Neural cell (in vitro differentiated cells): ENCODE results near the gene PPM1H. TPM values are rescaled to one million over a fixed set of nuclear protein-coding genes. Genes with fewer than 3 reads are reported as not detected.

Experiments used
- H2AFZ ChIP-seq: fragments of 200-600, 300-800 bp; sonication (generic), shearing (Covaris generic); 2 replicates; pipeline ENCODE4 v1.6.0; 2014; ENCODE audit warnings: low read depth, mild to moderate bottlenecking, antibody characterized with exemption, low read length, moderate library complexity
- H3F3A ChIP-seq: fragments of 200-600 bp; shearing (Covaris generic); 2 replicates; pipeline ENCODE4 v1.6.1; 2016; ENCODE audit warnings: mild to moderate bottlenecking, moderate library complexity, mixed read lengths, antibody characterized with exemption, low read length; ENCODE audit not compliant: insufficient read depth, poor library complexity, severe bottlenecking
- H3K27ac ChIP-seq: fragments of 200-600, 300-800 bp; sonication (generic), shearing (Covaris generic); 2 replicates; pipeline ENCODE4 v1.5.1; 2014; ENCODE audit warnings: mild to moderate bottlenecking, low read length, moderate library complexity
- H3K27me3 ChIP-seq: fragments of 300-800, 200-600 bp; sonication (generic), shearing (Covaris generic); 2 replicates; pipeline ENCODE4 v1.6.0; 2014; ENCODE audit warnings: mild to moderate bottlenecking, low read depth, low read length, moderate library complexity; ENCODE audit not compliant: insufficient read depth
- H3K36me3 ChIP-seq: fragments of 300-800, 200-600 bp; sonication (generic), shearing (Covaris generic); 2 replicates; pipeline ENCODE4 v1.5.1; 2014; ENCODE audit warnings: mild to moderate bottlenecking, antibody characterized with exemption, low read length, moderate library complexity; ENCODE audit not compliant: insufficient read depth
- H3K4me2 ChIP-seq: fragments of 300-800, 200-600 bp; sonication (generic), shearing (Covaris generic); 2 replicates; pipeline ENCODE4 v1.6.0; 2014; ENCODE audit warnings: mild to moderate bottlenecking, low read length
- H3K4me3 ChIP-seq: fragments of 300-800, 200-600 bp; sonication (generic), shearing (Covaris generic); 2 replicates; pipeline ENCODE4 v1.5.1; 2014; ENCODE audit warnings: mild to moderate bottlenecking, low read length, moderate library complexity
- H3K79me2 ChIP-seq: fragments of 200-600 bp; shearing (Covaris generic); replicated peaks from 2 replicates; pipeline ENCODE4 v1.6.0; 2014; ENCODE audit warnings: mild to moderate bottlenecking, low read length, moderate library complexity; ENCODE audit not compliant: insufficient read depth
- H3K9ac ChIP-seq: fragments of 300-800, 200-600 bp; sonication (generic), shearing (Covaris generic); 2 replicates; pipeline ENCODE4 v1.6.1; 2016; ENCODE audit warnings: mild to moderate bottlenecking, low read length, mixed read lengths
- H3K9me2 ChIP-seq: fragments of 200-600 bp; shearing (Covaris generic); 2 replicates; pipeline ENCODE4 v1.6.1; 2016; ENCODE audit warnings: mild to moderate bottlenecking, low read length, mixed read lengths; ENCODE audit not compliant: insufficient read depth
- H3K9me3 ChIP-seq: fragments of 200-600, 300-800 bp; sonication (generic), shearing (Covaris generic); 2 replicates; pipeline ENCODE4 v1.6.1; 2016; ENCODE audit warnings: mild to moderate bottlenecking, mixed run types, low read length, moderate library complexity, mixed read lengths
- H4K20me1 ChIP-seq: fragments of 200-600 bp; shearing (Covaris generic); 2 replicates; pipeline ENCODE4 v1.6.1; 2016; ENCODE audit warnings: mild to moderate bottlenecking, mixed run types; ENCODE audit not compliant: insufficient read depth
- EP300 ChIP-seq: fragments of 450-650 bp; conservative IDR thresholded peaks from 2 replicates; pipeline ENCODE4 v1.6.1; 2014; ENCODE audit warnings: antibody characterized with exemption, mild to moderate bottlenecking, moderate library complexity; ENCODE audit not compliant: poor library complexity, severe bottlenecking
- EZH2 ChIP-seq: fragments of 200-600, 300-800 bp; shearing (Covaris generic), sonication (generic); IDR thresholded peaks from 2 replicates; pipeline ENCODE4 v1.6.1; 2014; ENCODE audit warnings: antibody characterized with exemption, low read length, borderline replicate concordance, mild to moderate bottlenecking; ENCODE audit not compliant: insufficient read depth, poor library complexity, severe bottlenecking
- MXI1 ChIP-seq: fragments of 450-650 bp; conservative IDR thresholded peaks from 2 replicates; pipeline ENCODE4 v1.6.1; 2014; ENCODE audit warnings: antibody characterized with exemption, mild to moderate bottlenecking; ENCODE audit not compliant: poor library complexity, severe bottlenecking
- POLR2AphosphoS5 ChIP-seq: IDR thresholded peaks from 2 replicates; pipeline ENCODE4 v1.6.1; 2012
- RAD21 ChIP-seq: fragments of 450-650 bp; conservative IDR thresholded peaks from 2 replicates; pipeline ENCODE4 v1.6.1; 2014; ENCODE audit warnings: antibody characterized with exemption, mild to moderate bottlenecking, moderate library complexity
- REST ChIP-seq: IDR thresholded peaks from 2 replicates; pipeline ENCODE4 v1.6.1; 2012; ENCODE audit warnings: borderline replicate concordance
- SMC3 ChIP-seq: fragments of 450-650 bp; conservative IDR thresholded peaks from 2 replicates; pipeline ENCODE4 v1.6.1; 2014; ENCODE audit warnings: antibody characterized with exemption, mild to moderate bottlenecking, moderate library complexity; ENCODE audit not compliant: poor library complexity
- TAF1 ChIP-seq: IDR thresholded peaks from 2 replicates; pipeline ENCODE4 v1.6.1; 2012; ENCODE audit warnings: low read depth
- polyA plus RNA-seq: library from polyadenylated mRNA; depleted of rRNA; stranded (reverse); fragments of >200 nt; gene quantifications from 2 replicates; pipeline ENCODE4 v1.2.3, GENCODE V29; 2014
- TF ChIP-seq, protein P1 (sequence below): fragments of 450-650 bp; IDR thresholded peaks from 2 replicates; pipeline ENCODE4 v1.5.1; 2014; ENCODE audit warnings: antibody characterized with exemption, mild to moderate bottlenecking, moderate library complexity; ENCODE audit not compliant: poor library complexity, severe bottlenecking

PPM1H gene
- polyA plus RNA-seq, 1 donor from 2014 or later = 3.9 TPM

- no peak overlapping the region for H2AFZ ChIP-seq
- H3K79me2 ChIP-seq = no peaks in the 10 kb centered on the region
- no peaks in the 10 kb centered on the region for H3K36me3 ChIP-seq
- H3K9me2 ChIP-seq = no peaks in the 10 kb centered on the region
- TF ChIP-seq EZH2 = no peak
- TF ChIP-seq EP300 = no peak
- no peak for TF ChIP-seq TAF1
- no peak for TF ChIP-seq POLR2AphosphoS5
- H4K20me1 ChIP-seq = no peaks in the 10 kb centered on the region
- no peak overlapping the region for H3K27ac ChIP-seq
- peaks cover 8% of the 10 kb centered on the region for H3K27me3 ChIP-seq
- no peak overlapping the region for H3K4me2 ChIP-seq
- no peak overlapping the region for H3K4me3 ChIP-seq
- H3K9me3 ChIP-seq = no peaks in the 10 kb centered on the region
- H3K9ac ChIP-seq = no peak overlapping the region
- no peaks in the 10 kb centered on the region for H3F3A ChIP-seq
Observed at GRCh38 chr12:62627181-62627580, 307.8 kb downstream of the PPM1H start.

DNA sequence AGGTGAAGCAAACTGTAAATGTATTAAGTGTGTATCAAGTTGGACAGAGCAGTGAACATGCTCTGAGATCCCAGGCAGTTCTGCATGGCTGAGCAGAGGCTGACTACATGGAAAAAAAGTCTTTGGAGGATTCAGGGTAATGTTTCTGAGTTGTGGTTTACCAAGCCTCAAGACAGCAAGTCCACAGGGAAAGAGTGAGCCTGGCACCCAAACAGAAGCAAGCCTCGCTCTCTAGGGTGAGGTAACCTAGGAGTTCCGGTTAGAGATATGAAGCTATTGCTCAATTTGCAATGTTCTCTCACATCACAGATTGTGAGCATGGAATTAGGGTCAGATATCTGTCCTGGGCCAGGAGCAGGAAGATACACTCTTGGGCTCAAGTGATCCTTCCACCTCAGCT lies 309.7 kb downstream of the PPM1H start:
- H3K9me2 ChIP-seq = no peaks in the 10 kb centered on the region
- H3F3A ChIP-seq = no peaks in the 10 kb centered on the region
- H3K27me3 ChIP-seq = no peaks in the 10 kb centered on the region
- H3K9me3 ChIP-seq = no peaks in the 10 kb centered on the region
- no peaks in the 10 kb centered on the region for H3K36me3 ChIP-seq
- no peak overlapping the region for H3K4me2 ChIP-seq
- H2AFZ ChIP-seq = no peak overlapping the region
- no peaks in the 10 kb centered on the region for H3K79me2 ChIP-seq
- H3K9ac ChIP-seq = no peak overlapping the region
- TF ChIP-seq RAD21 = no peak
- TF ChIP-seq REST = no peak
- TF ChIP-seq SMC3 = no peak
- no peak for TF ChIP-seq TAF1
- no peak for TF ChIP-seq EZH2
- TF ChIP-seq MXI1 = no peak
- TF ChIP-seq EP300 = no peak
- TF ChIP-seq, protein P1, sequence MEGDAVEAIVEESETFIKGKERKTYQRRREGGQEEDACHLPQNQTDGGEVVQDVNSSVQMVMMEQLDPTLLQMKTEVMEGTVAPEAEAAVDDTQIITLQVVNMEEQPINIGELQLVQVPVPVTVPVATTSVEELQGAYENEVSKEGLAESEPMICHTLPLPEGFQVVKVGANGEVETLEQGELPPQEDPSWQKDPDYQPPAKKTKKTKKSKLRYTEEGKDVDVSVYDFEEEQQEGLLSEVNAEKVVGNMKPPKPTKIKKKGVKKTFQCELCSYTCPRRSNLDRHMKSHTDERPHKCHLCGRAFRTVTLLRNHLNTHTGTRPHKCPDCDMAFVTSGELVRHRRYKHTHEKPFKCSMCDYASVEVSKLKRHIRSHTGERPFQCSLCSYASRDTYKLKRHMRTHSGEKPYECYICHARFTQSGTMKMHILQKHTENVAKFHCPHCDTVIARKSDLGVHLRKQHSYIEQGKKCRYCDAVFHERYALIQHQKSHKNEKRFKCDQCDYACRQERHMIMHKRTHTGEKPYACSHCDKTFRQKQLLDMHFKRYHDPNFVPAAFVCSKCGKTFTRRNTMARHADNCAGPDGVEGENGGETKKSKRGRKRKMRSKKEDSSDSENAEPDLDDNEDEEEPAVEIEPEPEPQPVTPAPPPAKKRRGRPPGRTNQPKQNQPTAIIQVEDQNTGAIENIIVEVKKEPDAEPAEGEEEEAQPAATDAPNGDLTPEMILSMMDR = no peak
- TF ChIP-seq POLR2AphosphoS5 = no peak
- H4K20me1 ChIP-seq = no peaks in the 10 kb centered on the region
- H3K4me3 ChIP-seq = no peak overlapping the region
- H3K27ac ChIP-seq = no peak overlapping the region

GRCh38 chr12:62622177-62622576 lies 312.8 kb downstream of the PPM1H start:
- no peak overlapping the region for H3K9ac ChIP-seq

More at GRCh38 chr12:62622177-62622576, 312.8 kb downstream of the PPM1H start:
- Histone ChIP-seq H3K4me2 (no peak overlapping the region), H3K27me3 (no peaks in the 10 kb centered on the region), H3K79me2 (no peaks in the 10 kb centered on the region), H3K36me3 (no peaks in the 10 kb centered on the region), H3F3A (no peaks in the 10 kb centered on the region), H3K4me3 (no peak overlapping the region), H3K27ac (no peak overlapping the region), H3K9me2 (no peaks in the 10 kb centered on the region), H2AFZ (no peak overlapping the region), H3K9me3 (no peaks in the 10 kb centered on the region), H4K20me1 (no peaks in the 10 kb centered on the region)
- no peak for TF ChIP-seq EZH2
- TF ChIP-seq TAF1 = no peak
- TF ChIP-seq EP300 = no peak
- TF ChIP-seq, protein P1 = no peak
- no peak for TF ChIP-seq POLR2AphosphoS5
- no peak for TF ChIP-seq REST
- no peak for TF ChIP-seq SMC3
- no peak for TF ChIP-seq MXI1
- no peak for TF ChIP-seq RAD21
